GM21576 (cell line): ENCODE measurements around the gene SUMF2.
"Not testable (repeated sequence)": the region's sequence is repeated elsewhere in the genome, so short reads cannot be mapped to it uniquely, and the experiment has no call there.

Experiments
- ATAC-seq: cut with Tn5 transposase; IDR thresholded peaks from one replicate; pipeline ENCODE4 v1.9.1; 2021; ENCODE audit warnings: mild to moderate bottlenecking, moderate library complexity; ENCODE audit not compliant: unreplicated experiment

SUMF2 gene

GRCh38 chr7:56063882-56064625 lies at the start of gene SUMF2:
Gene SUMF2 (plus strand): TSS chr7:56064286. CDS start chr7:56064312, 26 bp downstream.
- peak; percentile 89 for ATAC-seq

DNA sequence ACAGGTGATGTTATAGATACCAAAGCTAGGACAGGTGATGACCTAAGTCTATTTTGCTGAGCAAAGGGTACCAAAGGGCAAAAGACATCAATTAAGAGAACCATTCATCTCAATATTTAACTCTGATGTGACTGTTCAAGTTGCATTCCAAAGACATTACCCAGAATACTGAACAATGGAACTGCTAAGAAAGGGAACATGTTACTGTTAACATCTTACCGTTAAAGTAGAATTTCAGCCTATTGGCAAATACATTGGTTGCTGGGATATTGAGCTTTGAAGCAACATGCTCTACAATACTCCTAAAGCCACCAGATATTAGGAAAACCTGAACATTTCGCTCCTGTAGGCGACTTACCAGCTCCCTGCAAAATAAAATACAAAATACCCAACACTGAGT lies 47.1 kb upstream of the SUMF2 start:
- ATAC-seq = not testable (repeated sequence)

- no peak for ATAC-seq
Measured at GRCh38 chr7:56019501-56019900, 44.6 kb upstream of the SUMF2 start.

DNA sequence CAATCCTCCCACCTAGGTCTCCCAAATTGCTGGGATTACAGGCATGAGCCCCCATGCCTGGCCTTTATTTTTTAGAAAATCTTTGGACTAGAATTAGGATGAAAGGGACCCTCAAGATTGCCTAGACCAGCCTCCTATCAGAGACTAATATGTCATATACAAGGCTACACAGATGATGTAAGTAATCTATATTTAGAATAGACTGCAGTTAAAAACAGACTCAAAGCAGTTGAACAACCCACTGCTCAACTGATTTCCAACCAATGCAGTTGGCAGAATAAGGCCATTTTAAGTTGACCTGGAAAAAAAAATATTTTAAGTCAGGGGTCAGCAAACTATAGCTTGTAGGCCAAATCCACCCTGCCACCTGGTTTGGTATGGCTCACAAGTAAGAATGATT lies 40.6 kb upstream of the SUMF2 start:
- no peak for ATAC-seq

DNA sequence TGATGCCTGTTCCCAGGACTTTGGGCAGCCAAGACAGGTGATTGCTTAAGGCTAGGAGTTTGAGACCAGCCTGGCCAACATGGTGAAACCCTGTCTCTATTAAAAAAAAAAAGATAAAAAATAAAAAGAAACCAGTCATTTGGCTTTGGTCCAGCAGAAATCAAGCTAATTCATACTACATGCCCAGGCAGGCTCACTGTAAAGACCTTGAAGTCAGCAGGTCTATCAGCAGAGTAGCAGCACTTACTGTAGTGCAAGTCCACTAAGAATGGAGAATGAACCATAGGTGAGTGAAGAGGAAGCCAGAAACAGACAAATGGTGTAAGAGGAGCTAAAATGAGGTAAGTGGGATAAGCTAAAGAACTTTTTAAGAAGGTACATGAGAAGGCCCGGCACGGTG lies 37.5 kb upstream of the SUMF2 start:
- ATAC-seq = no peak

DNA sequence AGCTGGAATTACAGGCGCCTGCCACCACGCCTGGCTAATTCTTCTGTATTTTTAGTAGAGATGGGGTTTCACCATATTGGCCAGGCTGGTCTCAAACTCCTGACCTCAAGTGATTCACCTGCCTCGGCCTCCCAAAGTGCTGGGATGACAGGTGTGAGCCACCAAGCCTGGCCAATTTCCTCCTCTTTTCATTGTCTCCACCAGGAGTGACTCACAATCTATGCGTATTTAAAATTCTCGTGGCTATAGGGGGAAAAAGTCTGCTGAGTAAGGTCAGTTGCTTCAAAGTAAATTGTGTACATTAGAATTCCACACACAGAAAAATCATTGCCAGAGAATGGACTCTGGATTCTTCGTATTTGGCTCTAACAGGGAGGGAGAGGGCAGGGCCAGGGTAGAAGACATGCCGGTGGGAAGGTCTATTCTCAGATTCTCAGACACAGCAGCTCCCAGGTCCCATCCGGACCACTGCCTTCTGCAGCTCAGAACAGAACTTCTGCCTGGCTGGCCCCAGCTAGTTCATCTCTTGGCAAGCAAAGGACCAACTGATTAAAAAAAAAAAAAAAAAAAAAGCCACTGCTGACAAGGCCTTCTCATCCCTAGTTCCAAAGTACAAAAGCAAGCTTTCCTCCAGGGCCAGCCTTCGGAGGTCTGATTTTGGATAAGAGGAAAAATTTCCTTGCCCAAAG lies 35.0 kb upstream of the SUMF2 start:
- no peak for ATAC-seq

DNA sequence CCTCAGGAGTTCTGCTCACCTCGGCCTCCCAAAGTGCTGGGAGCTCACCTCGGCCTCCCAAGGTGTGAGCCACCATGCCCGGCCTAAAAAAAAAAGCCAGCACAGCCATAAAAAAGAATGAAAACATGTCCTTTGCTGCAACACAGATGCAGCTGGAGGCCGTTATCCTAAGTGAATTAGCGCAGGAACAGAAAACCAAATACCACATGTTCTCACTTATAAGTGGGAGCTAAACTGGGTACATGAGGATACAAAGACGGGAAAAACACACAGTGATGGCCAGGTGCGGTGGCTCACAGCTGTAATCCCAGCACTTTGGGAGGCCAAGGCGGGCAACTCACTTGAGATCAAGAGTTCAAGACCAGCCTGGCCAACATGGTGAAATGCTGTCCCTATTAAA lies 33.7 kb upstream of the SUMF2 start:
- no peak for ATAC-seq

DNA sequence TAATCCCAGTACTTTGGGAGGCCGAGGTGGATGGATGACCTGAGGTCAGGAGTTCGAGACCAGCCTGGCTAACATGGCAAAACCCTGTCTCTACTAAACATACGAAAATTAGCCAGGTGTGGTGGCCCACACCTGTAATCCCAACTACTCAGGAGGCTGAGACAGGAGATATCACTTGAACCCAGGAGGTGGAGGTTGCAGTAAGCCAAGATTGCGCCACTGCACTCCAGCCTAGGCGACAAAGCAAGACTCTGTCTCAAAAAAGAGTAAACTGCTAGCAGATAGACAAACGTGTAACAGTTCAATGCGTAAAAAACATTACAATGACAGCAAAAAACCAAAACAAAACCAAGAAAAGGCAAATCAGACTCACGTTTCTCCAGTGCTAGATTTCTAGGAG lies 32.5 kb upstream of the SUMF2 start:
- ATAC-seq = not testable (repeated sequence)

DNA sequence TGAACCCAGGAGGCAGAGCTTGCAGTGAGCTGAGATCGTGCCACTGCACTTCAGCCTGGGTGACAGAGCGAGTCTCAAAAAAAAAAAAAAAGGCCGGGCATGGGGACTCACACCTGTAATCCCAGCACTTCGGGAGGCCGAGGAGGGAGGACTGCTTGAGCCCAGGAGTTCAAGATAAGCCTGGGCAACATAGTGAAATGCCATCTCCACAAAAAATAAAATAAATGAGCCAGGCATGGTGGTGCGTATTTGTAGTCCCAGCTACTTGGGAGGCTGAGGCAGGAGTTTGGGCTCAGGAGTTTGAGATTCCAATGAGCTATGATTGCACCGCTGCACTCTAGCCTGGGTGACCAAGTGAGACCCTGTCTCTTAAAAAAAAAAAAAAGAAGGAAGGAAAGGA lies 31.5 kb upstream of the SUMF2 start:
- ATAC-seq = not testable (repeated sequence)

DNA sequence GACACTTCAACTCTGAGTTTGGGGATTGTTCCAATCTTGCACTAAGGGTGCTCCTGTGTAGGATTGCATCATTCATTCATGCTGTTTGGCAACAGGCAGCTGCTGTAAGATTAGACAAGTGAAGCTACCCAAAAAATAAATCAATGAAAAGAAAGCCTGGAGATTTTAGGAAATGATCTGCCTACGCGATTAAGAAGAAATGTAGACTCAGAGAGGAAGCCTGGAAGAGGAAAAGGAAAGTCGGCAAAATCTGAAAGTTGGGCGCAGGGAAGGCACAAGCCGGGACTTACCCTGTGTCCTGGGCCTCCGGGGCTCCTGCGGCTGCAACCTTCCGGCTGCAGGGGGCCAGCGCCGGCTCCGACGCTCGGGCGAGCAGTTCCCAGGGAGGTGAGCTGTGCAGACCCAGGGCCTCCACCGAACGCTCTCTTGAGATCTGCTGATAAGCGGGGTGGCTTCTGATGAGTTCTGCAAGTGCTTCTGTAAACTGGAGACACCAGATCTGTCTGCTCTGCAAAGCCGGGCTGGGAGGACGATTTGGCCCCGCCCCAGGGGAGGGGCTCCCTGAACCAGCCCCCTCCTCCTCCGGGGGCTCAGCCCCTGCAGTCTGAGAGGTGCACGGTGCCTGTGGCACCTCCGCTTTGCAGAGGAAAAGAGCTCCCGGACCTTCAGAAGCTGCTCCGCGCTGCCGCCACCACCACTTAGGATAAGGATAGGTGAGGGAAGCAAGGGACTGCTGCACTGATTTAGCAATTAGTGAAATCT lies 30.2 kb upstream of the SUMF2 start:
- peak; percentile 97 for ATAC-seq

GRCh38 chr7:56040730-56041129 lies 23.4 kb upstream of the SUMF2 start:
- ATAC-seq = no peak

GRCh38 chr7:56045758-56046157 lies 18.3 kb upstream of the SUMF2 start:
- not testable (repeated sequence) for ATAC-seq

GRCh38 chr7:56046721-56047445 lies 17.2 kb upstream of the SUMF2 start:
- no peak for ATAC-seq

DNA sequence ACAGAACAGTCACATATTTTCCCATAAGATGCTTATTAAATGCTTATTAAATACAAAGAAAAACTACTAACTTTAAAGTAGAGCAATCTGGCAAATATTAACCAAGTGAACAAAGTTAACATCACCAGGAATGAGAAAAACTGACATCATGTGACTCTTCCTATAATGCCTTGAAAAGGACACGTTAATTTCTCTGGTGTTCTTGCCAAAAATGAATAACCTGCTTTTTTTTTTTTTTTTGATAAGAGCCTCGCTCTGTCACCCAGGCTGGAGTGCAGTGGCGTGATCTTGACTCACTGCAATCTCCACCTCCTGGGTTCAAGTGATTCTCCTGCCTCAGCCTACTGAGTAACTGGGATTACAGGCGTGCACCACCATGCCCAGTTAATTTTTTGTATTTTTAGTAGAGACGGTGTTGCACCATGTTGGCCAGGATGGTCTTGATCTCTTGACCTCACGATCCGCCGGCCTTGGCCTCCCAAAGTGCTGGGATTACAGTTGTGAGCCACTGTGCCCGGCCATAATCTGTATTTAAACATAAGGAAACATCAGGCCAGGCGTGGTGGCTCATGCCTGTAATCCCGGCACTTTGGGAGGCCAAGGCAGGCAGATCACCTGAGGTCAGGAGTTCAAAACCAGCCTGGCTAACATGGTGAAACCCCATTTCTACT lies 16.5 kb upstream of the SUMF2 start:
- not testable (repeated sequence) for ATAC-seq

- no peak for ATAC-seq
Measured at GRCh38 chr7:56048245-56048644, 15.8 kb upstream of the SUMF2 start.

DNA sequence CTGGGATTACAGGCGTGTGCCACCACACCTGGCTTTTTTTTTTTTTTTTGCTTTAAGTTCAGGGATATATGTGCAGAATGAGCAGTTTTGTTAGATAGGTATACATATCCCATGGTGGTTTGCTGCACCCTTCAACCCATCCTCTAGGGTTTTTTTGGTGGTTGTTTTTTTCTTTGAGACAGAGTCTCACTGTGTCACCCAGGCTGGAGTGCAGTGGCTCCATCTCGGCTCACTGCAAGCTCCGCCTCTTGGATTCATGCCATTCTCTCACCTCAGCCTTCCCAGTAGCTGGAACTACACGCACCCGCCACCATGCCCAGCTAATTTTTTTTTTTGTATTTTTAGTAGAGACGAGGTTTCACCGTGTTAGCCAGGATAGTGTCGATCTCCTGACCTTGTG lies 15.3 kb upstream of the SUMF2 start:
- not testable (repeated sequence) for ATAC-seq

DNA sequence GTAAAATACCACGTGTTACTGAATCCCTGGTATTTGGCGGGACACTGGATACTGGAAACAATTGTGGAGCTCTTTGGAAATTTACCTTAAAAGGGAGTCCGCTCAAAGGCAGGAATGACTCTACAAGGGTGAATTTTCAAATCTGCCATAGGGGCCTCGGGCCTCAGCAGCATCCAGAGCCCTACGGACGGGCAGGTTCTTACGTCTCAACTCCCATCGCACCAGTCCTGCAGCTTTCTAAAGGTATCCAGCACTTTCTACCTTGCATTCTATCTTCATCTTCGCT lies 13.1 kb upstream of the SUMF2 start:
- no peak for ATAC-seq

GRCh38 chr7:56051339-56052191 lies 12.5 kb upstream of the SUMF2 start, which contains the start of the genes CCT6A and PSPH:
Gene CCT6A (plus strand): TSS chr7:56051765. CDS start chr7:56051849, 84 bp downstream.
Gene PSPH (minus strand): TSS chr7:56051444. CDS start chr7:56021212, 30,232 bp downstream.
- ATAC-seq = peak; percentile 96

DNA sequence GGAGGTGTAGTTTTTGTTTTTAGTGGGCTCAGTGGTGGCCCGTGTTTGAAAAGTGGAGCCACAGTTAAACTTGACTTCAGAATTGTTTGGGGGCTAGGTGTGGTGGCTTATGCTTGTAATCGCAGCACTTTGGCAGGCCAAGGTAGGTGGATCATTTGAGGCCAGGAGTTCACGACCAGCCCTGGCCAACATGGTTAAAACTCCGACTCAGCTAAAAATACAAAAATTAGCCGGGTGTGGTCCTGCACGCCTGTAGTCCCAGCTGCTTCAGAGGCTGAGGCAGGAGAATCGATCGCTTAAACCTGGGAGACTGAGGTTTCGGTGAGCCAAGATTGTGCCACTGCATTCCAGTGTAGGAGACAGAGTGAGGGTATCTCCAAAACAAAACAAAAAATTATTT lies 10.7 kb upstream of the SUMF2 start:
- no peak for ATAC-seq

- ATAC-seq = no peak
Measured at GRCh38 chr7:56053993-56054392, 10.1 kb upstream of the SUMF2 start.
